A549 (cell line): ENCODE measurements around the gene LETM1.

ENCODE experiments used
- CBX2 ChIP-seq: fragments of 200-600 bp; sonication (generic); IDR thresholded peaks from 2 replicates; pipeline ENCODE4 v1.6.1; 2016; ENCODE audit warnings: low read depth, mild to moderate bottlenecking, borderline replicate concordance
- CEBPB ChIP-seq, 2 experiments: fragments of >200 bp in 1 of 2; sonication (Bioruptor Twin) in 1 of 2; formaldehyde crosslinking in 1 of 2; IDR thresholded peaks; 2 replicates each; pipeline ENCODE4 v1.6.1; 2012 to 2016
- CTCF ChIP-seq: fragments of >200 bp; sonication (Bioruptor Twin); formaldehyde crosslinking; IDR thresholded peaks from 3 replicates; pipeline ENCODE4 v1.5.1; 2016
- EP300 ChIP-seq, 2 experiments: fragments of >200 bp; sonication (Bioruptor Twin); formaldehyde crosslinking; IDR thresholded peaks; 2 replicates in 1 of 2; 3 replicates in 1 of 2; pipeline ENCODE4 v1.6.1; 2016 to 2017
- ESRRA ChIP-seq: fragments of 150-350 bp; IDR thresholded peaks from 2 replicates; pipeline ENCODE4 v1.6.1; 2014; ENCODE audit warnings: mild to moderate bottlenecking, low read length, borderline replicate concordance
- HMGXB4 ChIP-seq: fragments of 250-450 bp; sonication (Bioruptor Pico); IDR thresholded peaks from 2 replicates; pipeline ENCODE4 v1.5.0; 2021; ENCODE audit warnings: mild to moderate bottlenecking, moderate library complexity, borderline replicate concordance
- HOXA7 ChIP-seq: fragments of 250-450 bp; sonication (Bioruptor Pico); IDR thresholded peaks from 2 replicates; pipeline ENCODE4 v1.5.0; 2020; ENCODE audit warnings: mild to moderate bottlenecking, moderate library complexity
- PBX3 ChIP-seq: IDR thresholded peaks from 2 replicates; pipeline ENCODE4 v1.6.1; 2012
- POLR2A ChIP-seq: IDR thresholded peaks from 2 replicates; pipeline ENCODE4 v1.6.1; 2012; ENCODE audit warnings: mild to moderate bottlenecking, low read length
- RCOR1 ChIP-seq: fragments of 150-350 bp; IDR thresholded peaks from 2 replicates; pipeline ENCODE4 v1.6.1; 2014; ENCODE audit warnings: antibody characterized with exemption, low read length, low read depth
- REST ChIP-seq: fragments of 200-600 bp; sonication (generic); IDR thresholded peaks from 2 replicates; pipeline ENCODE4 v1.6.1; 2016; ENCODE audit warnings: antibody characterized with exemption, mild to moderate bottlenecking, moderate library complexity

GRCh38 chr4:1859389-1859753 is 3.4 kb upstream of the LETM1 start:
- TF ChIP-seq RCOR1 = no peak
- no peak for TF ChIP-seq PBX3
- no peak for TF ChIP-seq CTCF
- TF ChIP-seq REST = no peak
- TF ChIP-seq ESRRA = no peak
- TF ChIP-seq CBX2 = no peak
- no peak for TF ChIP-seq HOXA7 (CRISPR knock-in tag)
- TF ChIP-seq POLR2A = no peak
- no peak for TF ChIP-seq EP300 (IDR thresholded peaks at IDR 0.05)
- no peak for TF ChIP-seq HMGXB4 (CRISPR knock-in tag)
- TF ChIP-seq CEBPB (IDR thresholded peaks at IDR 0.05) = no peak
